ENCODE results near the gene PPP1R14B. TPM values are rescaled to one million over a fixed set of nuclear protein-coding genes. Genes with fewer than 3 reads are reported as not detected.

Gene PPP1R14B
- total and polyA plus RNA-seq, 2 of the 13 experiments (the other 11 are each of a cell fraction or from before 2014, with no cell fraction given) = 110 to 148 TPM

GRCh38 chr11:64235437-64236161 is 11.1 kb downstream of the PPP1R14B start:
- in situ Hi-C loops (cut with HindIII; ENCODE audit: extremely low pct_ligation_motif_present, low pct_unique_long_range_greater_than_20kb) = no loop called here
- H3K4me1 ChIP-seq (ENCODE audit: insufficient read depth, low read length) = peaks cover 74% of the 10 kb centered on the region
- peak overlapping the region; percentile 76 for H3K4me2 ChIP-seq (ENCODE audit: low read depth, low read length)
- ChIA-PET POLR2A (interaction anchor here (1.6 to 2.3 kb wide), 2 partner anchors 9 to 10 kb away, joined by 7 to 27 read pairs; partner anchors contain the start of genes NUDT22 and TRPT1), CTCF (ENCODE audit: low intra/inter-chr PET ratio, low total read pairs) (no interaction called here)
- DNase-seq (ENCODE audit: low spot score) (no peak), FAIRE-seq (no peak), ATAC-seq (no peak)
- BruUV-seq (replicated peaks) = TSS peak; percentile 45
- H3K9me3 ChIP-seq (ENCODE audit: low read length) = no peaks in the 10 kb centered on the region
- peaks cover 3% of the 10 kb centered on the region for H3K79me2 ChIP-seq (ENCODE audit: insufficient read depth, low read length)
- H3K36me3 ChIP-seq (replicated peaks in 1 of 2; ENCODE audit: control insufficient read depth in 1 of 2, insufficient read depth in 2 of 2, low read length in 2 of 2) = no peaks in the 10 kb centered on the region; a peak in 1 of 5 replicates
- H3K4me3 ChIP-seq (replicated peaks in 1 of 3; ENCODE audit: insufficient read depth in 1 of 3, low read depth in 2 of 3, low read length in 3 of 3) = peak overlapping the region; percentile 60 to 80 (median 76)
- peak overlapping the region; percentile 58; the same call in 1 of the 2 replicates for H3K9ac ChIP-seq (ENCODE audit: insufficient read depth, low read depth, low read length)
- H3K27me3 ChIP-seq (ENCODE audit: control insufficient read depth in 1 of 2, insufficient read depth in 2 of 2, low read length in 2 of 2) = no peaks in the 10 kb centered on the region; a peak in 1 of 5 replicates
- 78% methylated on average over 1 of the region's 12 CpGs for whole genome bisulfite sequencing (ENCODE audit: low lambda C conversion rate)
- no peak overlapping the region for H3K27ac ChIP-seq (ENCODE audit: extremely low read length, insufficient read depth, low read length)
- intact Hi-C loops (cut with micrococcal nuclease; ENCODE audit: unreplicated experiment) = no loop called here
- no peak overlapping the region for H2AFZ ChIP-seq (ENCODE audit: low read length)
- no peaks in the 10 kb centered on the region for H4K20me1 ChIP-seq (ENCODE audit: insufficient read depth, low read length)
- TF ChIP-seq KAT8 (CRISPR knock-in tag; IDR thresholded peaks at IDR 0.05) (no peak), NFE2 (CRISPR knock-in tag; IDR thresholded peaks at IDR 0.05) (no peak), HNF4A (CRISPR knock-in tag; IDR thresholded peaks at IDR 0.05) (no peak), ZNF484 (CRISPR knock-in tag; IDR thresholded peaks at IDR 0.05; ENCODE audit: borderline replicate concordance, low read depth) (no peak), ONECUT2 (CRISPR knock-in tag; IDR thresholded peaks at IDR 0.05) (no peak), ZNF329 (CRISPR knock-in tag; IDR thresholded peaks at IDR 0.05; ENCODE audit: low read depth) (no peak), DZIP1 (CRISPR knock-in tag; IDR thresholded peaks at IDR 0.05) (no peak), NFAT5 (CRISPR knock-in tag; IDR thresholded peaks at IDR 0.05) (no peak), HNRNPL (IDR thresholded peaks at IDR 0.05; ENCODE audit: low read depth, low read length) (0 out of 2 replicates have a peak, but pooled peaks have one; percentile 29), GATAD1 (CRISPR knock-in tag; IDR thresholded peaks at IDR 0.05) (no peak), KDM1A (CRISPR knock-in tag; IDR thresholded peaks at IDR 0.05) (0 out of 2 replicates have a peak, but pooled peaks have one; percentile 51), ZIK1 (CRISPR knock-in tag; IDR thresholded peaks at IDR 0.05; ENCODE audit: borderline replicate concordance, low read depth) (0 out of 2 replicates have a peak, but pooled peaks have one; percentile 54), ISX (CRISPR knock-in tag; conservative IDR thresholded peaks at IDR 0.05) (no peak), ZNF629 (CRISPR knock-in tag; conservative IDR thresholded peaks at IDR 0.05) (peak; percentile 93), GTF2F1 (IDR thresholded peaks at IDR 0.05; ENCODE audit: low read length) (no peak), ZMYM3 (CRISPR knock-in tag; IDR thresholded peaks at IDR 0.05) (peak; percentile 84), MAX (IDR thresholded peaks at IDR 0.05) (peak; percentile 3; the same call in 1 of the 2 replicates)

All from HepG2 (cell line).